HL-60 (cell line): ENCODE results near the gene CGB2.

Source experiments
- CTCF ChIP-seq: IDR thresholded peaks from one replicate; pipeline ENCODE4 v1.5.1; 2011; ENCODE audit warnings: low read length, control low read depth, inconsistent platforms; ENCODE audit not compliant: insufficient read depth
- GABPA ChIP-seq: IDR thresholded peaks from 2 replicates; pipeline ENCODE4 v1.6.1; 2012; ENCODE audit warnings: low read depth
- POLR2AphosphoS5 ChIP-seq: IDR thresholded peaks from 2 replicates; pipeline ENCODE4 v1.6.1; 2012; ENCODE audit warnings: low read depth
- REST ChIP-seq: IDR thresholded peaks from 2 replicates; pipeline ENCODE4 v1.6.1; 2012; ENCODE audit warnings: low read depth; ENCODE audit not compliant: insufficient replicate concordance
- SPI1 ChIP-seq: IDR thresholded peaks from 2 replicates; pipeline ENCODE4 v1.6.1; 2012; ENCODE audit warnings: low read depth, mild to moderate bottlenecking, borderline replicate concordance

GRCh38 chr19:48993175-48994034, 38.3 kb upstream of the CGB2 start, which contains the start of the genes GYS1 and RUVBL2:
- peak; percentile 84 for TF ChIP-seq CTCF
- peak; percentile 97 for TF ChIP-seq POLR2AphosphoS5
- peak; percentile 60 for TF ChIP-seq REST
- TF ChIP-seq GABPA = peak; percentile 95
- TF ChIP-seq SPI1 = peak; percentile 37; the same call in 1 of the 2 replicates
